Measurements from ENCODE around the gene KNG1. TPM values are rescaled to one million over a fixed set of nuclear protein-coding genes. Genes with fewer than 3 reads are reported as not detected.

The KNG1 gene
- total and polyA plus RNA-seq, 5 experiments from 2014 or later: 0.07 TPM; not detected in 4

- H3K9me3 Mint-ChIP-seq: no peaks in the 10 kb centered on the region
- peaks cover 0 to 7% (median 0%) of the 10 kb centered on the region in 5 donors for H3K27me3 Mint-ChIP-seq
- POLR2A ChIA-PET: interaction anchor here (1.0 kb wide), 1 partner anchor 63 kb away, joined by 3 read pairs; no protein-coding TSS in a partner anchor
- H3K4me3 Mint-ChIP-seq: no peak overlapping the region
- H3K4me1 Mint-ChIP-seq: peaks cover 0 to 2% (median under 1%) of the 10 kb centered on the region in 4 donors
- H3K36me3 Mint-ChIP-seq: no peaks in the 10 kb centered on the region
- ATAC-seq (no peak), DNase-seq (no peak)
- peak overlapping the region in 2 of 10 donors; percentile 5 to 11 for H3K27ac Mint-ChIP-seq
These were observed 5.3 kb downstream of the KNG1 start for GRCh38 chr3:186722457-186722856.

GRCh38 chr3:186724911-186725310 is 7.8 kb downstream of the KNG1 start:
- Mint-ChIP-seq H3K36me3 (no peaks in the 10 kb centered on the region), H3K27me3 (peaks cover 0 to 6% (median 0%) of the 10 kb centered on the region in 5 donors), H3K4me1 (peaks cover 0 to 2% (median under 1%) of the 10 kb centered on the region in 4 donors), H3K27ac (no peak overlapping the region), H3K9me3 (no peaks in the 10 kb centered on the region), H3K4me3 (no peak overlapping the region)
- no peak for DNase-seq
- POLR2A ChIA-PET: no interaction called here
- ATAC-seq: no peak

- ATAC-seq (no peak), DNase-seq (no peak)
- Mint-ChIP-seq H3K9me3 (no peaks in the 10 kb centered on the region), H3K27me3 (peaks cover 0 to 2% (median 0%) of the 10 kb centered on the region in 5 donors), H3K36me3 (no peaks in the 10 kb centered on the region), H3K4me3 (no peak overlapping the region), H3K4me1 (no peaks in the 10 kb centered on the region), H3K27ac (no peak overlapping the region)
- POLR2A ChIA-PET: no interaction called here
These were observed 15.1 kb downstream of the KNG1 start for GRCh38 chr3:186732169-186732766.

- POLR2A ChIA-PET: no interaction called here
- Mint-ChIP-seq H3K27me3 (peaks cover 0 to 2% (median 0%) of the 10 kb centered on the region in 5 donors), H3K27ac (no peak overlapping the region), H3K9me3 (no peaks in the 10 kb centered on the region), H3K36me3 (peaks cover 10 to 18% (median 11%) of the 10 kb centered on the region in 3 donors), H3K4me1 (peaks cover 0 to 4% (median 2%) of the 10 kb centered on the region in 4 donors), H3K4me3 (no peak overlapping the region)
- no peak for ATAC-seq
- DNase-seq: no peak
These were observed 25.6 kb downstream of the KNG1 start for GRCh38 chr3:186742618-186743380.

- Mint-ChIP-seq H3K4me1 (peaks cover 0 to 5% (median 2%) of the 10 kb centered on the region in 4 donors), H3K9me3 (no peaks in the 10 kb centered on the region), H3K27me3 (peaks cover 0 to 2% (median 0%) of the 10 kb centered on the region in 5 donors), H3K4me3 (no peak overlapping the region), H3K36me3 (peaks cover 10 to 18% (median 11%) of the 10 kb centered on the region in 3 donors), H3K27ac (no peak overlapping the region)
- DNase-seq: no peak
- no peak for ATAC-seq
- POLR2A ChIA-PET: no interaction called here
These were observed 26.5 kb downstream of the KNG1 start for GRCh38 chr3:186743666-186744065.

- POLR2A ChIA-PET: no interaction called here
- ATAC-seq (peak in 1 of 2 donors; percentile 58), DNase-seq (no peak)
- peaks cover 0 to 2% (median 0%) of the 10 kb centered on the region in 5 donors for H3K27me3 Mint-ChIP-seq
- H3K9me3 Mint-ChIP-seq: no peaks in the 10 kb centered on the region
- H3K36me3 Mint-ChIP-seq: peaks cover 10 to 12% (median 11%) of the 10 kb centered on the region in 3 donors
- peaks cover 0 to 5% (median 2%) of the 10 kb centered on the region in 4 donors for H3K4me1 Mint-ChIP-seq
- H3K4me3 Mint-ChIP-seq: no peak overlapping the region
- peak overlapping the region in 1 of 10 donors; percentile 26 for H3K27ac Mint-ChIP-seq
These were observed 28.8 kb downstream of the KNG1 start for GRCh38 chr3:186746008-186746407.

- peaks cover 0 to 10% (median 2%) of the 10 kb centered on the region in 4 donors for H3K4me1 Mint-ChIP-seq
- H3K9me3 Mint-ChIP-seq: no peaks in the 10 kb centered on the region
- no peak for DNase-seq
- no peak overlapping the region for H3K4me3 Mint-ChIP-seq
- peaks cover 0 to 4% (median under 1%) of the 10 kb centered on the region in 3 donors for H3K36me3 Mint-ChIP-seq
- ATAC-seq: no peak
- POLR2A ChIA-PET: no interaction called here
- H3K27ac Mint-ChIP-seq: no peak overlapping the region
- peaks cover 0 to 2% (median 0%) of the 10 kb centered on the region in 5 donors for H3K27me3 Mint-ChIP-seq
These were observed 33.2 kb downstream of the KNG1 start for GRCh38 chr3:186750316-186750715.

GRCh38 chr3:186751480-186751879 is 34.3 kb downstream of the KNG1 start:
- Mint-ChIP-seq H3K27ac (no peak overlapping the region), H3K9me3 (no peaks in the 10 kb centered on the region), H3K4me3 (no peak overlapping the region), H3K27me3 (no peaks in the 10 kb centered on the region), H3K4me1 (peaks cover 0 to 6% (median under 1%) of the 10 kb centered on the region in 4 donors), H3K36me3 (no peaks in the 10 kb centered on the region)
- no peak for DNase-seq
- POLR2A ChIA-PET: no interaction called here
- no peak for ATAC-seq

- ATAC-seq: no peak
- no peak overlapping the region for H3K4me3 Mint-ChIP-seq
These were observed 36.8 kb downstream of the KNG1 start for GRCh38 chr3:186754006-186754405.

GRCh38 chr3:186754871-186755270 is 37.7 kb downstream of the KNG1 start:
- ATAC-seq: no peak
- DNase-seq: no peak
- POLR2A ChIA-PET: no interaction called here
- Mint-ChIP-seq H3K4me3 (no peak overlapping the region), H3K9me3 (no peaks in the 10 kb centered on the region), H3K27ac (no peak overlapping the region), H3K36me3 (no peaks in the 10 kb centered on the region), H3K4me1 (peaks cover 0 to 6% (median 0%) of the 10 kb centered on the region in 4 donors), H3K27me3 (no peaks in the 10 kb centered on the region)

More at GRCh38 chr3:186754006-186754405, 36.8 kb downstream of the KNG1 start:
- POLR2A ChIA-PET: no interaction called here
- DNase-seq: no peak
- Mint-ChIP-seq H3K4me1 (peaks cover 0 to 6% (median 0%) of the 10 kb centered on the region in 4 donors), H3K27ac (no peak overlapping the region), H3K36me3 (no peaks in the 10 kb centered on the region), H3K27me3 (no peaks in the 10 kb centered on the region), H3K9me3 (no peaks in the 10 kb centered on the region)

GRCh38 chr3:186757214-186757613 is 40.1 kb downstream of the KNG1 start:
- Mint-ChIP-seq H3K27me3 (no peaks in the 10 kb centered on the region), H3K36me3 (no peaks in the 10 kb centered on the region), H3K4me3 (no peak overlapping the region), H3K9me3 (no peaks in the 10 kb centered on the region), H3K27ac (no peak overlapping the region), H3K4me1 (peaks cover 0 to 6% (median 0%) of the 10 kb centered on the region in 4 donors)
- POLR2A ChIA-PET: no interaction called here
- DNase-seq (no peak), ATAC-seq (no peak)

- Mint-ChIP-seq H3K36me3 (no peaks in the 10 kb centered on the region), H3K4me3 (no peak overlapping the region), H3K27me3 (no peaks in the 10 kb centered on the region)
These were observed 40.6 kb downstream of the KNG1 start for GRCh38 chr3:186757686-186758220.

More at GRCh38 chr3:186757686-186758220, 40.6 kb downstream of the KNG1 start:
- ATAC-seq: no peak
- POLR2A ChIA-PET: no interaction called here
- DNase-seq: no peak
- Mint-ChIP-seq H3K4me1 (peaks cover 0 to 6% (median 0%) of the 10 kb centered on the region in 4 donors), H3K27ac (no peak overlapping the region), H3K9me3 (no peaks in the 10 kb centered on the region)

All from naive thymus-derived CD8-positive, alpha-beta T cell (primary cell).